HuH-7.5 (cell line): ENCODE measurements around the gene COA7.
"Not testable (repeated sequence)": the region's sequence is repeated elsewhere in the genome, so short reads cannot be mapped to it uniquely, and the experiment has no call there.

Experiments used
- DNase-seq: peaks from one replicate; pipeline ENCODE4 v3.0.0; 2011; ENCODE audit warnings: low spot score

COA7 gene

GRCh38 chr1:52706136-52706670, 8.1 kb upstream of the COA7 start:
- DNase-seq: no peak

DNA sequence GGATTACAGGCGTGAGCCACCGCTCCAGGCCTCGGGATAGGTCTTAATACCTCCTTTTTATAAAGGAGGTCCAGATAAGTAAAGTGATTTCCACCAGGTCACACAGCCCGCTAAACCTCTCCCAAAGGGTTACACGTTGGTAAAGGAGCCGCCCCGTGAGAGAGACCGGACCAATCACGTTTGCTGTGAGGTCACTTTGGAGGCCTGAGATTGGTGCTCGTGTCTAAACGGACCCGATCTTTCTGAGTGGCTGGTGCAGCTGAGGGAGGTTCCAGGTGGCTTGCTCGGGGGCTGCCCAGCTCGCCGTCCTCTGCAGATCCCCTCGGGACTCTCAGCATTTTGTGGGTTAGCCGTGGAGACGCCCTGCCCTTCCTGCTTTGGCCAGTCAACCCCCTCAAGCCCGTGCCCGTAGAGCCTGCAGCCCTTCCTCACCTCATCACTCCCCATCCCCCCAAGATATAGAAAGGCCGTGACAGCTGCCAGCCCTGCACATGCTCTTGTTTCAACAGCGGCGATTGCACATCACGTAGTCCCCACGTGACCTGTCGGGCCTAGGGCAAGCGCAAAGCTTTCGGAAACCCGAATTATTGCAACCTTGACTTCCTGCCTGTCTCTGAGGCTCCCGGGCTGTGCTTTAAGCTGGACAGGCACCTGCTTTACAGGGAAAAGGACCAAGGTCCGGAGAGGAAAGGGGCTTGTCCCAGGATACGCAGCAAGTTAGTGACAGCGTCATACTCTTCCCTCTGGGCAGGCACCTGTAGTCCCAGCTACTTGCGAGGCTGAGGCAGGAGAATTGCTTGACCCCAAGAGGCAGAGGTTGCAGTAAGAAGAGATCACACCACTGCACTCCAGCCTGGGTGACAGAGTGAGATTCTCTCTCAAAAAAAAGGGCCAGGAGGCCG, 5.0 kb upstream of the COA7 start:
- DNase-seq: peak; percentile 76

DNA sequence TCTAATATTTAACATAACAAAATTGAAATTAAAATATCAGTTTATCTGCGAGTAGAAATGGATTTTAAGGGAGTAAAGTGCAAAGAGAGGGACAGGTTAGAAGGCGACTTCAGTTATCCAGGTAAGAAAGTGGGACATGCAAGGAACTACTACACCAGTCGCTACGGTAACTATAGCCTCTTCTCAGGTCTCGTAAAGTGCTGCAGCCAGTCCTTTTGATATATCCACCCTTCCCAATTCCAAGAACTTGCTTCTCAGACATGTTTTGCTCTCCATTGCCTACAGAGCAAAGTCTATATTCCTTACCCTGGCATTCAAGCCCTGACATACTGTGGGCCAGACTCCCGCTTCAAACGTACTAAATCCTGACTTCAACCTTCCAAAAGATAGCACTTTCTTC, 2.5 kb downstream of the COA7 start:
- DNase-seq: no peak

DNA sequence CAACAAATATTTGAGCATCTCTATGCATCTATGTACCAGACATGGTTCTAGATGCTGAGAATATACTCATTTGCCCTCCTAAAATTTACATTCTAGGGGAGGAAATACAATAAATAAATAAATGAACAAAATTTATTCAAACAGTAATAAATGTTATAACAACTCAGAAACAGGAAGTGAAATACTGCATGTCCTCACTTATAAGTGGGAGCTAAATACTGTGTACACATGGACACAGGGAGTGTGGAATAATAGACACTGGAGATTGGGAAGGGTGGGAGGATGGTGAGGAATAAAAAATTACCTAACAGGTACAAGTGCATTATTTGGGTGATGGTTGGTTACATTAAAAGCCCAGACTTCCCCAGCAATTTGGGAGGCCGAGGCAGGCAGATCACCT, 4.3 kb downstream of the COA7 start:
- no peak for DNase-seq

- DNase-seq: not testable (repeated sequence)
Observed at GRCh38 chr1:52693351-52693750, 4.8 kb downstream of the COA7 start.

- no peak for DNase-seq
Observed at GRCh38 chr1:52692697-52693096, 5.5 kb downstream of the COA7 start.

DNA sequence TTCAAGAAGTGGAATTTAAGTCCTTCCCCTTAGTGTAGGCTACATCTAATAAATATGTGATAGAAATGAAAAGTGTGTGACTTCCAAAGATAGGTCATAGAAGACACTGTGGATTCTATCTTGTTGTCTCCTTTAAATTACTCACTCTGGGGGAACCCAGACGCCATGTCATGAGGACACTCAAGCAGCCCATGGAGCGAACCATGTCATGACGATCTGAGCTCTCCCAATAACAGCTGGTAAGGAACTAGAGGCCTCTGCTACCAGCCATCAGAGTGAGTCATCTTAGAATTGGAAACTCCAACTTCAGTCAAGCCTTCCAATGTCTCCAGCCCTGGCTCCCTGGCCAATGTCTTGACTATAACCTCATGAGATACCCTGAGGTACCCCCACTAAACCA, 6.3 kb downstream of the COA7 start:
- DNase-seq: no peak

DNA sequence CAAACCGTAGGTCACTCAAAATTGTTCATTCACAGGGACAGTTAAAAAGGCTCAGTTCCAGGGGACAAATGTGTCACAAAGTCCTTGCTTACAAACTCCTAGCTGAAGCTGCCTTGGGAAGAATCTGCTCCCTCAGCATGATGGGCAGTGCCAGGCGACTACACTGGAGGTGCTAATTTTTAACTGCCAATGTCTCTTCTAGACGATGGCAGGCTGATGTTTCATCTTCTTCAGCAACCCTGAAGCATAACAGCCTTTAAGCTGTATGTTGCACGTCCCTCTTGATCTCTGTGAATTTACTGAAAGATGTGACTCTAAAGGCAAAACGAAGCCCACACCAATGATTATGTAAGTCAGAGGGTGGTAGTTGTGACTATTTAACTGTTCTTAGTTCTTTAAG, 11.3 kb downstream of the COA7 start:
- no peak for DNase-seq

DNA sequence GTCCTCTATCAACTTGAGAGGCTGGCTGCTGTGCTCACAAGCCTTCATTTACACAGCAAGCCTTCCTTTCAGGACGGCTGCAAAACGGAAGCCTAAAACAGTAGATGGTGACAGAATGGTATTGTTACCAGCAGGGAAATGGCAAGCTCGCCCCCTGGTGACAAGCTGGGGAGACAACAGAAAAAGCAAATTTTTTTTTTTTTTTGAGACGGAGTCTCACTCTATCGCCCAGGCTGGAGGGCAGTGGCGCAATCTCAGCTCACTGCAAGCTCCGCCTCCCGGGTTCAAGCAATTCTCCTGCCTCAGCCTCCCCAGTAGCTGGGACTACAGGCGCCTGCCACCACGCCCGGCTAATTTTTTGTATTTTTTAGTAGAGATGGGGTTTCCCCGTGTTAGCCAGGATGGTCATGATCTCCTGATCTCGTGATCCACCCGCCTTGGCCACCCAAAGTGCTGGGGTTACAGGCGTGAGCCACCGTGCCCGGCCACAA, 11.8 kb downstream of the COA7 start:
- DNase-seq: peak; percentile 53

DNA sequence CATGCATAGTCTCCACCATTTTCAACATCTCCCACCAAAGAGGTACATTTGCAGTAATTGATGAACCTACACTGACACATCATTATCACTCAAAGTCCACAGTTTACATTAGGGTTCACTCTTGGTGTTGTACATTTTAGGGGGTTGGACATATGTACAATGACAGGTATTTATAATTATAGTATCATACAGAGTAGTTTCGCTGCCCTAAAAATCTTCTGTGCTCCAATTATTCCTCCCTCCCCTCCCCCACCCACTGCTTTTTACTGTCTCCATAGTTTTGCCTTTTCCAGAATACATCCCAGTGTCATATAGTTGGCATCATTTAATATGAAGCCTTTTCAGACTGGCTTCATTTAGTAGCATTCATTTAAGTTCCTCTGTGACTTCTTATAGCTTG, 13.6 kb downstream of the COA7 start:
- DNase-seq: no peak

- DNase-seq: no peak
Observed at GRCh38 chr1:52683367-52683940, 14.7 kb downstream of the COA7 start.

- DNase-seq: no peak
Observed at GRCh38 chr1:52681136-52681535, 17.0 kb downstream of the COA7 start.

DNA sequence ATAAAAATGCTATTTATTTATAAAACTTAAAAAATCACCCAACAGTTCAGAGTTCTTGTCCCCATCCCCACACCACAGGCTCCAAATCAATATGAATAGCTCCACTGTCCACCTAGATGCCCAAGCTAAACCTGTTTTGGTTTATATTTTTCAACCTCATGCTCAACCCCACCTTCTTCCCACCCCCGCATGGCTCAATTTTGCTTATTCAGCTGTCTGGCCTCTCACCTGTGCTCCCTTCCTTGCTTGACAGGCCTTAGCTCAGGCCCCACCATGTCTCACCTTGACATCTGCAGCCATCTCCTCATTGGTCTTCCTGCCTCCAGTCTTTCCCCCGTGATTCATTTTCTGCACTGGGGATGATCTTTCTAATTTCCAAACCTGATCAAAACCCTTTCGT, 17.8 kb downstream of the COA7 start:
- DNase-seq: no peak

DNA sequence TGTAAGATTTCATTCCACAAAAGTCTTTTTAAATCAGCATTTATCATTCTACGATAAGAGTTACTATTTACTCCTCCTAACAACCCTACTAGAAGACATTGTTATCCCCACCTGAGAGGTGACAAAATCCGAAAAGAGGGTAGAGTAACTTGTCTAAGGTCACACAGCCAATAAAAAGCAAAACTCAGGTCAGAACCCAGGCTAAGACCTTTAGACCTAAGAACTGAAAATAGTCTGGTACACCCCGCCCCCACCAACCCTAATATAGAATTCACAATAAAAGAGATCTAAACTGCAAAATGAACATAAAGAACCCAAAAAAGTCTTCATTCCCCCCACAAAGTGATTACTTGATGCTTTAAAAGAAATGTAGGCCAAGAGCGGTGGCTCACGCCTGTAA, 18.6 kb downstream of the COA7 start:
- no peak for DNase-seq

DNA sequence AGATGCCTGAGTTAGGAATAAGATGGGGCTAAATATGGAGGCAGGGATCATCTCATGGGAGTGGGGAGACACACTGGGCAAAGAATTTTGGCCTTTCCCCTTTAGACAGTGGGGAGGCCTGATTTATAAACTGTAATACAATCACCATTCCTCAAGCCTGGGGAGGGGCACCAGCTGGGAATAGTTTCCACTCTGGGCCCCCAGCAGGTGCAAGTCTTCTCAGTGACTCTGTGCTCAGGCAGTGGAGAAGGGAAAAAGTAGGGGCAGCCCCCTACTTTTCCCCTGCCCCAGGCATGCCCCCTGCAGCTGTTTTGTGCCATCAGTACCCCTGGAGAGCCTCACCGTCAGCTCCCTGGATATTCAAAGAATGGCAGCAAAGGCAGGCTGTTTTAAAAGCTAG, 19.1 kb downstream of the COA7 start:
- DNase-seq: no peak

- no peak for DNase-seq
Observed at GRCh38 chr1:52677076-52677806, 20.9 kb downstream of the COA7 start.

DNA sequence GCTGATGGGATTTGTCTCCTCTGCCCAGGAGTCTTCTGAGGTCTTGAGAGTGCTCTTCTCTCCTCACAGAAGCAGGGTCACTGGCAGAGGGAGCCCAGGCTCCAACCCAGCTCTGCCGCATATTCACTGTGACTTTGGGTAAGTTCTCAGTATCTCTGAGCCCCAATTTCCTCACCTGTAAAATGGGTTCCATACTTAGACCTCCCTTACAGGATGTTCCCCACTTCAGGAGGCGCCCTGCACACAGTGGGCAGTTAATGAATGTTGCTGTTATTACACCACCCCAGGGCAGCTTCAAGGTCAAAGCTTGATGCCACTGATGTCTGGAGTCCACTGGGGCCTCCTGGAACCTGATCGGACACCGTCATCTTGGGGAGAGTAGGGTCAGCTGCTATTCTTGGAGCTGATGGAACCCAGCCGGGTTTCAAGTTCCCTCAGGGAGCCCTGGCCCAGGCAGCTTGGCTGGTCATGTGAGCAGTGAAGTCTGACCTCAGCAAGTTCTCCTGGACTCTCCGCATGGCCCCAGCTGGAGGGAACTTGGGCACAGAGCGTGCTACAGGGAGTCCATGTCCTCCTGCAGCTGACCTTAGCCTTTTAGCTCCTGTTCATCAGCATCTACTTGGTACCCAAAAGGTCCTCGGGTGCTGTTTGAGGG, 21.8 kb downstream of the COA7 start:
- DNase-seq: no peak

DNA sequence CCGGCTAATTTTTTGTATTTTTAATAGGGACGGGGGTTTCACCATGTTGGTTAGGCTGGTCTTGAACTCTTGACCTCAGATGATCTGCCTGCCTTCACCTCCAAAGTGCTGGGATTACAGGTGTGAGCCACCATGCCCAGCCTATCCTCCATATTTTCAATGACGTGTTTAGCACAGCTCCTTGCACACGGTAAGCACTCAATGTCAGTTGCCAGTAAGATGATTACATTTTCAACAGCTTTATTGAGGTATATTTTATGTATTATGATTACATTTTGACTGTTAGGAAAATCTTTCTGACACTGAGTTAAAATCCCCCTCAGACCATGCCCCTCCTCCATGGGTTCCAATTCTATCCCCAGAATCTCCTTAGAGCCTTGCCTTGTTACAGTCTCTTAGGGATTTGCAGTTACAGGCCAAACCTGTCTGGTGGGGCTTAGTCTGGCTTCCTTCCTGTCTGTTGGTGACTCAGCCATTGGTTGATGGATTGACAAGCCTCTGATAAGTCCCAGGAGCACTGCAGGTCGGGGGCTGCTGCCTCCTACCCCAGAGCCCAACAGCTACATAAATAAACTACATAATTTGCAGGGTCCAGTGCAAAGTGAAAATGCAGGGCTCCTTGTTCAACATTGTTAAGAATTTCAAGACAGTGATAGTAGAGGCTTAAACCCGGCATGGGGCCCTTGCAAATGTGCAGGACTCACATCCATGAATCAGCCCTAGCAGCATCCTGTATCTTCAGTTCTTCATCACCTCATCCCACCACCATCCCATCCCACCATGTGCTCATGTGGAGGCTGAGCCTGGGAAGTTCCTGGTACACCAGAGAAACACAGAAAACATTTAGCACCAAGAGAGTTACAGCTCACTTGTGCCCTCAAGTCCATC, 23.4 kb downstream of the COA7 start:
- DNase-seq: no peak

DNA sequence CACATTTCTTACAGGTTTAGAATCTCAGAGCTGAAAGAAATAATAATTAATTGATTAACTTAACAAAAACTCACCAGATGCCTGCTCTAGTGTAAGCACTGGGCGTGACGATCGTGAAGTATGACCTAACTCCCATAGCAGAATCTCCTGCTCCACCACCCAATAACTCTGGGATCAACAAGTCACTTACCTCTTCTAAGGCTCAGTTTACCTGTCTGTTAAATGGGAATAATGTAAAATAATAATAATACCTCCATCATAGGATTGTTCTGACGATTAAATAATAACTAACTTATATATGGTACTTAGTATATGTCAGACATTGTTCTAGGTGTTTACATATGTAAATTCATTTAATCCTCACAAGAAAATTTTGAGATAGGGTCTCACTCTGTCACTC, 24.6 kb downstream of the COA7 start:
- DNase-seq: no peak

GRCh38 chr1:52672946-52673345, 25.2 kb downstream of the COA7 start:
- no peak for DNase-seq

GRCh38 chr1:52670604-52671003, 27.5 kb downstream of the COA7 start:
- DNase-seq: no peak
